Measurements from ENCODE around the gene ITGA1. TPM values are rescaled to one million over a fixed set of nuclear protein-coding genes. Genes with fewer than 3 reads are reported as not detected.

Gene ITGA1
- total RNA-seq, 1 donor from 2014 or later: 346 TPM

- no peak for DNase-seq (ENCODE audit: low spot score)
- Mint-ChIP-seq H3K9me3 (ENCODE audit: low read depth) (no peaks in the 10 kb centered on the region), H3K4me3 (ENCODE audit: unreplicated experiment) (no peak overlapping the region), H3K4me1 (ENCODE audit: low read depth) (peaks cover 7% of the 10 kb centered on the region), H3K36me3 (ENCODE audit: low read depth) (no peaks in the 10 kb centered on the region), H3K27me3 (ENCODE audit: low read depth) (no peaks in the 10 kb centered on the region), H3K27ac (ENCODE audit: unreplicated experiment) (no peak overlapping the region)
- TF ChIP-seq CTCF (IDR thresholded peaks at IDR 0.05): no peak
Observed at GRCh38 chr5:52778781-52779180, 8.9 kb upstream of the ITGA1 start.

GRCh38 chr5:52779213-52779612, 8.5 kb upstream of the ITGA1 start:
- DNase-seq (ENCODE audit: low spot score): no peak
- Mint-ChIP-seq H3K4me1 (ENCODE audit: low read depth) (peaks cover 10% of the 10 kb centered on the region), H3K4me3 (ENCODE audit: unreplicated experiment) (no peak overlapping the region), H3K9me3 (ENCODE audit: low read depth) (no peaks in the 10 kb centered on the region), H3K36me3 (ENCODE audit: low read depth) (no peaks in the 10 kb centered on the region), H3K27ac (ENCODE audit: unreplicated experiment) (no peak overlapping the region), H3K27me3 (ENCODE audit: low read depth) (no peaks in the 10 kb centered on the region)
- TF ChIP-seq CTCF (IDR thresholded peaks at IDR 0.05): no peak

GRCh38 chr5:52783226-52783959, 4.3 kb upstream of the ITGA1 start:
- H3K36me3 Mint-ChIP-seq (ENCODE audit: low read depth): no peaks in the 10 kb centered on the region
- H3K27me3 Mint-ChIP-seq (ENCODE audit: low read depth): no peaks in the 10 kb centered on the region
- no peak overlapping the region for H3K4me3 Mint-ChIP-seq (ENCODE audit: unreplicated experiment)
- peaks cover 29% of the 10 kb centered on the region for H3K4me1 Mint-ChIP-seq (ENCODE audit: low read depth)
- no peak for DNase-seq (ENCODE audit: low spot score)
- H3K27ac Mint-ChIP-seq (ENCODE audit: unreplicated experiment): peak overlapping the region; percentile 80
- no peaks in the 10 kb centered on the region for H3K9me3 Mint-ChIP-seq (ENCODE audit: low read depth)
- no peak for TF ChIP-seq CTCF (IDR thresholded peaks at IDR 0.05)

GRCh38 chr5:52784737-52785136, 3.0 kb upstream of the ITGA1 start:
- Mint-ChIP-seq H3K9me3 (ENCODE audit: low read depth) (no peaks in the 10 kb centered on the region), H3K27me3 (ENCODE audit: low read depth) (no peaks in the 10 kb centered on the region), H3K27ac (ENCODE audit: unreplicated experiment) (no peak overlapping the region), H3K4me1 (ENCODE audit: low read depth) (peaks cover 29% of the 10 kb centered on the region), H3K36me3 (ENCODE audit: low read depth) (no peaks in the 10 kb centered on the region), H3K4me3 (ENCODE audit: unreplicated experiment) (no peak overlapping the region)
- TF ChIP-seq CTCF (IDR thresholded peaks at IDR 0.05): no peak
- no peak for DNase-seq (ENCODE audit: low spot score)

- TF ChIP-seq CTCF (IDR thresholded peaks at IDR 0.05): no peak
- Mint-ChIP-seq H3K4me1 (ENCODE audit: low read depth) (peaks cover 45% of the 10 kb centered on the region), H3K36me3 (ENCODE audit: low read depth) (peaks cover 7% of the 10 kb centered on the region), H3K27me3 (ENCODE audit: low read depth) (no peaks in the 10 kb centered on the region), H3K9me3 (ENCODE audit: low read depth) (no peaks in the 10 kb centered on the region), H3K4me3 (ENCODE audit: unreplicated experiment) (no peak overlapping the region), H3K27ac (ENCODE audit: unreplicated experiment) (peak overlapping the region; percentile 60)
- no peak for DNase-seq (ENCODE audit: low spot score)
Observed at GRCh38 chr5:52786391-52786790, 1.3 kb upstream of the ITGA1 start.
